ENCODE results near the gene HSF2BP.
"Not testable (repeated sequence)": the region's sequence is repeated elsewhere in the genome, so short reads cannot be mapped to it uniquely, and the experiment has no call there.

HSF2BP gene

DNA sequence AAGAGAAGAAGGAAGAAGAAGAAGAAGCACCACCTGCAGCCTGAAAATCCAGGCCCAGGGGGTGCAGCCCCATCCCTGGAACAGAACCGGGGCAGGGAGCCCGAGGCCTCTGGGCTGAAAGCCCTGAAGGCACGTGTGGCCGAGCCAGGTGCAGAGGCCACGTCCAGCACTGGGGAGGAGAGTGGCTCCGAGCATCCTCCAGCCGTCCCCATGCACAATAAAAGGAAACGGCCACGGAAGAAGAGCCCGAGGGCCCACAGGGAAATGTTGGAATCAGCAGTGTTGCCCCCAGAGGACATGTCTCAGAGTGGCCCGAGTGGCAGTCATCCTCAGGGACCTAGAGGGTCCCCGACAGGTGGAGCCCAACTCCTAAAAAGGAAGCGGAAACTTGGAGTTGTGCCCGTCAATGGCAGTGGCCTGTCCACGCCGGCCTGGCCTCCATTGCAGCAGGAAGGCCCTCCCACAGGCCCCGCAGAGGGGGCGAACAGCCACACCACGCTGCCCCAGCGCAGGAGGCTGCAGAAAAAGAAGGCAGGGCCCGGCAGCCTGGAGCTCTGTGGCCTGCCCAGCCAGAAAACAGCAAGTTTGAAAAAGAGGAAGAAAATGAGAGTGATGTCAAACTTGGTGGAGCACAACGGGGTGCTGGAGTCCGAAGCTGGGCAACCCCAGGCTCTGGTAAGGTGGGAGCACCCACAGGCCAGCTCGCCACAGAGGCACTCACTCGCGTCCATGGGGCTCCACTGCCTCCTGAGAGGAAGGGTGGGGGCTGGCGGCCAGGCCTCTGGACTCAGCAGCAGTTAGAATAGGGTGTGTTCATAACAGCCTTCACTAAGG is 28.5 kb upstream of the HSF2BP start:
- no peak for DNase-seq (ENCODE audit: low spot score)

DNA sequence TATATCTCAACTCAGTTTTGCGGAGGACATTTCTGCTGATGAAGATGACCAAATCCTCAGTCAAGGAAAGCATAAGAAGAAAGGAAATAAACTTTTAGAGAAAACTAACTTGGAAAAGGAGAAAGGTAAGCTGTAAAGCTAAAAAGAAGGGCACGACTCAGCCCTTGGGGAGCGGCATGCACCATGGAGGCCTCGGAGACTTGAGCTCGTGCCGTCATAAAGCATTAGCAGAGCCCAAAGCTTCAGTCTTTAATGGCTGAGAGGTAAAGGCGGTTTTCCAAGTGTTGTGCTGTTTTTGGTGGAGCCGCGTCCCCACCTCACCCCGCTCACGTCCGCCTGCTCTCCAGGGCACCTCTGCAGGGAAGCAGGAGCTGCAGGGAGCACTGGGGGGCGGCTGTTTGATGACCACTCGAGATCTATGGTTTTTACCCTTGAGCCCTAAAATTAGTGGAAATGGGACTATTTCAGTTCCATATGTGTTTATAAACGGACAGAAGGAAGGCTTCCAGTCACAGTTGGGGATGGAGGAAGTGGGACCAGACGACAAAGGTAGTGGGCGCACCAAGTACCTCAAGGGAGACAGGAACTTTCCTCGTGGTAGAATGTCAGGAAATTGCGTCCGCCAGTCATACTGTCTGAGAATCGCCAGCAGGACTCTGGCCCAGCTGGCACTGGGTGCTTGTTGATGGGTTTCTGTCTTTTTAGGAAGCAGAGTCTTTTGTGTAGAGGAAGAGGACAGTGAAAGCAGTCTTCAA is 27.7 kb upstream of the HSF2BP start:
- no peak for DNase-seq (ENCODE audit: low spot score)

DNA sequence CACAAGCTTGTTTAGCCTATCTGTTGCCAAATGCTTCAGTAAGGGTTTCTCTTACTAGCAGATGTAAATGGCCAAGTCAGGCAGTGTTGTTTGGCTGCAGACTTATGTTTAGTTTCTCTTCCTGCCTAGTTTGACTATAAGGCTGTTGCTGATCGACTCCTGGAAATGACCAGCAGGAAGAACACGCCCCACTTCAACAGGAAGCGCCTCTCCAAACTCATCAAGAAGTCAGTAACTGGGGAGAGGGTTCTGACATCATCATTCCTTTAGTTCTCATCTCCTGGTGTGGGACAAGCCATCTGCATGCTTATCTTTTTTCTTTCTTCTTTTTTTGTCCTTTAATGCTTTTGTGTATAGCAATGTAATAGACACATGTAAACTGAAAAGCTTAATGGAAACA is 25.1 kb upstream of the HSF2BP start:
- DNase-seq (ENCODE audit: low spot score), result no peak

GRCh38 chr21:43681650-43682049 is 22.4 kb upstream of the HSF2BP start:
- no peak for DNase-seq (ENCODE audit: low spot score)

DNA sequence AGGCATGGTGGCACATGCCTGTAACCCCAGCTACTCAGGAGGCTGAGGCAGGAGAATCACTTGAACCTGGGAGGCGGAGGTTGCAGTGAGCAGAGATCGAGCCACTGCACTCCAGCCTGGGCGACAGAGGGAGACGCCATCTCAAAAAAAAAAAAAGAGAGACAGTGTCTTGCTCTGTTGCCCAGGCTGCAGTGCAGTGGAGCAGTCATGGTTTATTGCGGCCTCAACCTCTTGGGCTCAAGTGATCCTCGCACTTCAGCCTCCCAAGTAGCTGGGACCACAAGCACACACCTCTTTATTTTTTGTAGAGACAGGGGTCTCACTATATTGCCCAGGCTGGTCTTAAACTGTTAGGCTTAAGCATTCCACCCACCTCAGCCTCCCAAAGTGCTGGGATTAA is 21.1 kb upstream of the HSF2BP start:
- DNase-seq (ENCODE audit: low spot score), result not testable (repeated sequence)

GRCh38 chr21:43679951-43680350 is 20.7 kb upstream of the HSF2BP start:
- DNase-seq (ENCODE audit: low spot score), result no peak

GRCh38 chr21:43676391-43676790 is 17.1 kb upstream of the HSF2BP start:
- no peak for DNase-seq (ENCODE audit: low spot score)

- DNase-seq (ENCODE audit: low spot score), result no peak
Measured at GRCh38 chr21:43675871-43676270, 16.6 kb upstream of the HSF2BP start.

DNA sequence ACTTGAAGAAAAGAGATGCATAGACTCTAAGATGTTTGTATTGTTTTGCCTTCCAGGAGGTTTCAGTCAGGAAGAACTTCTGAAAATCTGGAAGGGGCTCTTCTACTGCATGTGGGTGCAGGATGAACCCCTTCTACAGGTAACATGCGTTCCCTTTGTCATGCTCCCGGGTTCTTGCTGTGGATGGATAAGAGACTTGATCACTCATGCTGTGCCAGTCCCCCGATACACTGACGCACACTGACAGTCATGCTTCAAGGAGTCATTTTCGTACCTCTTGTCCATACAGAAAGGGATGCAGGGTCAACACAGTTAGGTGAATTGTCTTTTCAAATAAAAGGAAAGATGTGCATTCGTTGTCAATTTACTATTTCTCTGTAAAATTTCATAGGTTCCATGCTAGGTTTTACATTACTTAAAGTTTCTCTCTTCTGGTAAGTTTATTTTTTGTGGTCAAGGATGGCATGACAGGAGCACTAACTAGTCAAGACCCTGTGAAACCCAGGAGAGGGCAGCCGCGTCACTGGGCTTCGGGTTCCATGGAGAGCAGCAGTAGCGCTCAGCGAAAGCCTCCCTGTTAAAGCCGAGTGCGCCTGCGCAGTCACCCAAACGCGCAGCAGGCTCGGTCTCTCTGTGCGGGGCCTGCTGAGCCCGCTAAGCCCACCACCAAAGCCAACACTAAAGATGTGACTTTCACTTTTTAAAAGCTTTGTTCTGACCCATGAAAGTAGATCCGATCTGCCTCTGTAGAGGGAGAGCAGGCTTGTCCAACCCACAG is 10.7 kb upstream of the HSF2BP start:
- no peak for DNase-seq (ENCODE audit: low spot score)

GRCh38 chr21:43667191-43667904 is 8.1 kb upstream of the HSF2BP start:
- DNase-seq (ENCODE audit: low spot score), result peak; percentile 27

GRCh38 chr21:43665879-43666278 is 6.6 kb upstream of the HSF2BP start:
- DNase-seq (ENCODE audit: low spot score), result no peak

- no peak for DNase-seq (ENCODE audit: low spot score)
Measured at GRCh38 chr21:43664358-43664757, 5.1 kb upstream of the HSF2BP start.

DNA sequence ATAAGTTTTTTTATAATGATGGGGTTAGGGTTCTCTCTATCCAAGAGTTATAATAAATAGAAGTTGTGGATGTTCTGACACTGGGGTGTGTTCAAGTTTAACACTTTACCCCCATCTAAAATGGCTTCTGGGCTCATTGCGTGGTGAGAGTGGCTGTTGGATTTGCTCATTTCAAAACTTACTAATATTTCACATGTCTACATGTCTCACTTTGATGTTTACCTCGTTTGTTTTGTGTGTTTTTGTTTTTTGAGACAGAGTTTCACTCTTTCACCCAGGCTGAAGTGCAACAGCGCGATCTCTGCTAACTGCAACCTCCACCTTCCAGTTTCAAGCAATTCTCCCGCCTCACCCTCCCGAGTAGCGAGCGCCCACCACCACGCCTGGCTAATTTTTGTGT is 3.7 kb upstream of the HSF2BP start:
- no peak for DNase-seq (ENCODE audit: low spot score)

DNA sequence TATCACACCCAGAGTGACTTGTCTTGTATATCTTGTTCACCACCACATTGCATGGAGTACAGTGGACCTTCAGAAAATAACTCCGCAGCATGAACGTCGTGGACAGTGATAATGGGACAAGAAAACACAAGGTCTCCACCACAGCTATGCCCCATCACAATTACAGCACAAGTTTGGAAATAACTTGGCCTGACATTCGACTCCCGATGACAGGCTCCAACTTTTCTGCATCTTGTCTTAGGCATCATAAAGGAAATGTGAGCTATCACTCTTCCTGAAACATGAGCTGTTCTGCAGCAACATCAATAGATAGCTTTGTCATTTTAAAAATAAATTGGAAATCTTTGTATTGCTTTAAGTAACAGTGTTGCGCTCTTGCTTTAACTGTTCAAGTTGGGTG is 3.0 kb upstream of the HSF2BP start:
- no peak for DNase-seq (ENCODE audit: low spot score)

GRCh38 chr21:43658769-43659135 is 536 bp downstream of the HSF2BP start:
- DNase-seq (ENCODE audit: low spot score), result no peak

- DNase-seq (ENCODE audit: low spot score), result no peak
Measured at GRCh38 chr21:43658088-43658741, 1.1 kb downstream of the HSF2BP start.

DNA sequence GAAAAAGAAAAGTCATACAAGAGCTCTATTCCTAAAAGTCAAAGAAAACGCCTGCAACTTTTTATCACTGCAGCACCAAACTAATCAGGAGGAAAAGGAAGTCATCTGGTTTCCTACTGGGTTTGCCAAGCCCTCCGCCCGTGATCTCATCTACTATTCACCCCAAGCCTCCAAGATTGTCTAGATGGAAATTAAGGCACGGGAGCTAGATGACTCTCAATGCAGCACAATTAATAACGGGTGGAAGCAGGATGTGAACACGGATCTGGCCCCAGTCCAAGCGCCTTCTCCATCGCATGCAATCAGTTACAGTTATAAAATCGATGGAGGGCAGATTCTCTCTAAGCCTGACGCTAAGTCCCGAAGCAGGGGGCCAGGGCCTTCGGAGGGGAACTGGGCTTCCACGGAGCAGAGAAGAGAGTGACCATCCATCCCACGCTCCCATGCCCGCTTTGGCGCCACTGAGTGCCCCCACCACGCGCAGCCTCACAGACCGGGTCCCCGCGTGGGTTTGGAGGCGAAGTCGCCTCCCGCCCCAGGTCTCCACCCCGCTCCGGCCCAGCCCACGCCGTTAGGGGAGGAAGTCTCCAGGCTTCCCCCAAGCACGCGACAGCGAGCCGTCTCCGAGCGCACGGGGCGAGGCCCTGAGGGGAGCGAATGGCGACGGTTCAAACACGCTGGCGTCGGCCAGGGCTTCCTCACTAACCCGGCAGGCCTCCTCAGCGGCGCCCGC is 1.8 kb downstream of the HSF2BP start:
- no peak for DNase-seq (ENCODE audit: low spot score)

- DNase-seq (ENCODE audit: low spot score), result no peak
Measured at GRCh38 chr21:43654806-43655489, 4.3 kb downstream of the HSF2BP start.

DNA sequence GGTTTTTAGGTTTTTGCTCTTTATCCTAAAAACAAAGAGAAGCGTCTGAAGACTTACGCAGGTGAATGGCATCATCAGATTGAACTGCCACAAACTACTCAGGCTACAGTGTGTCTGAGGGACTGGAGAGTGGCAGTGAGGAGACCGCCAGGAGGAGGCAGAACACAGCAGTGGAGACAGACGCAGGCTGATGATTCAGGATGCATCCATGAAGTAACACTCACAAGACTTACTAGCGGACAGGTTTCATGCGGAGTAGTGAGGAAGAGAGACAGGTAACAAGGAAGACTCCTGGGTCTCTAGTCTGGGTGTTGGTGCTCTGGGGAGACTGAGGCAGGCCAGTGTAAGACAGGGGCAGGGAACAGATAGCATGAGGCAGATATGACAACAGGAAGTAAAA is 5.7 kb downstream of the HSF2BP start:
- no peak for DNase-seq (ENCODE audit: low spot score)

GRCh38 chr21:43652616-43653015 is 6.7 kb downstream of the HSF2BP start:
- DNase-seq (ENCODE audit: low spot score), result no peak

Measured in LoVo (cell line).